DND-41 (cell line): ENCODE data around the gene PYY.

Source experiments
- CTCF ChIP-seq: IDR thresholded peaks from 2 replicates; pipeline ENCODE4 v1.5.1; 2012; ENCODE audit warnings: borderline replicate concordance, low read length, moderate library complexity, mild to moderate bottlenecking; ENCODE audit not compliant: poor library complexity, severe bottlenecking; ENCODE audit errors: extremely low read depth
- EZH2 ChIP-seq: IDR thresholded peaks from 3 replicates; pipeline ENCODE4 v1.6.1; 2012; ENCODE audit warnings: borderline replicate concordance, low read depth, mild to moderate bottlenecking, moderate library complexity, low read length, inconsistent platforms; ENCODE audit not compliant: severe bottlenecking

GRCh38 chr17:43983196-43983514 is 29.4 kb upstream of the PYY start:
- TF ChIP-seq CTCF (no peak), EZH2 (no peak)
